Stimulated activated CD4-positive, alpha-beta T cell treated with anti-CD3 and anti-CD28 coated beads, Interleukin-15, amount 100 ng/mL, for 48 hours (primary cell): ENCODE results near the gene CNTNAP2.

Experiments used
- DNase-seq, 2 donors: peaks; one replicate each; pipeline ENCODE4 v3.0.0-alpha.2; 2020; ENCODE audit warnings: low read depth in 2 of 2

Gene CNTNAP2

GRCh38 chr7:148255333-148255732, 2138.7 kb downstream of the CNTNAP2 start:
- DNase-seq: no peak

- DNase-seq: no peak
Observed at GRCh38 chr7:148256433-148256832, 2139.8 kb downstream of the CNTNAP2 start.

- no peak for DNase-seq
Observed at GRCh38 chr7:148260599-148260998, 2144.0 kb downstream of the CNTNAP2 start.

GRCh38 chr7:148261523-148261922, 2144.9 kb downstream of the CNTNAP2 start:
- no peak for DNase-seq

- DNase-seq: no peak
Observed at GRCh38 chr7:148261996-148262688, 2145.5 kb downstream of the CNTNAP2 start.

GRCh38 chr7:148262721-148263229, 2146.2 kb downstream of the CNTNAP2 start:
- peak; percentile 39 to 50 for DNase-seq

GRCh38 chr7:148264933-148265557, 2148.4 kb downstream of the CNTNAP2 start:
- no peak for DNase-seq

GRCh38 chr7:148265896-148266295, 2149.3 kb downstream of the CNTNAP2 start:
- no peak for DNase-seq

- DNase-seq: no peak
Observed at GRCh38 chr7:148266795-148267194, 2150.2 kb downstream of the CNTNAP2 start.

GRCh38 chr7:148270576-148270975, 2154.0 kb downstream of the CNTNAP2 start:
- DNase-seq: no peak

- DNase-seq: no peak
Observed at GRCh38 chr7:148274118-148274517, 2157.5 kb downstream of the CNTNAP2 start.

GRCh38 chr7:148275359-148275890, 2158.8 kb downstream of the CNTNAP2 start:
- DNase-seq: no peak

- no peak for DNase-seq
Observed at GRCh38 chr7:148276314-148277041, 2159.9 kb downstream of the CNTNAP2 start.

- DNase-seq: no peak
Observed at GRCh38 chr7:148277042-148277660, 2160.6 kb downstream of the CNTNAP2 start.

- no peak for DNase-seq
Observed at GRCh38 chr7:148286150-148286549, 2169.5 kb downstream of the CNTNAP2 start.

GRCh38 chr7:148287538-148287937, 2170.9 kb downstream of the CNTNAP2 start:
- no peak for DNase-seq

GRCh38 chr7:148288592-148289151, 2172.1 kb downstream of the CNTNAP2 start:
- no peak for DNase-seq

- DNase-seq: no peak
Observed at GRCh38 chr7:148289630-148290029, 2173.0 kb downstream of the CNTNAP2 start.

GRCh38 chr7:148290538-148290937, 2173.9 kb downstream of the CNTNAP2 start:
- no peak for DNase-seq

GRCh38 chr7:148291799-148292198, 2175.2 kb downstream of the CNTNAP2 start:
- DNase-seq: no peak

- no peak for DNase-seq
Observed at GRCh38 chr7:148296994-148297644, 2180.5 kb downstream of the CNTNAP2 start.
